SIG-M5 treated with dmso at 0.1 percent for 504 hours (cell line): ENCODE results near the gene GPATCH8.
"Not testable (repeated sequence)": the region's sequence is repeated elsewhere in the genome, so short reads cannot be mapped to it uniquely, and the experiment has no call there.

Experiments
- DNase-seq: peaks from one replicate; lab custom pipeline; 2025; ENCODE audit not compliant: unreplicated experiment; lab: John Stamatoyannopoulos, UW

GPATCH8 gene

GRCh38 chr17:44503147-44504029, at the start of gene GPATCH8:
Gene GPATCH8, minus strand, starts transcription at chr17:44503406. Its CDS starts 36 bp downstream, at chr17:44503370.
- DNase-seq: peak; percentile 92

GRCh38 chr17:44552361-44552760, 49.2 kb upstream of the GPATCH8 start:
- no peak for DNase-seq

GRCh38 chr17:44549686-44550085, 46.5 kb upstream of the GPATCH8 start:
- no peak for DNase-seq

GRCh38 chr17:44548376-44549230, 45.4 kb upstream of the GPATCH8 start:
- DNase-seq: peak; percentile 40

GRCh38 chr17:44547625-44548267, 44.5 kb upstream of the GPATCH8 start:
- peak; percentile 81 for DNase-seq

- no peak for DNase-seq
Measured at GRCh38 chr17:44546671-44547606, 43.7 kb upstream of the GPATCH8 start.

GRCh38 chr17:44543905-44544523, 40.8 kb upstream of the GPATCH8 start:
- DNase-seq: no peak

- no peak for DNase-seq
Measured at GRCh38 chr17:44543213-44543904, 40.2 kb upstream of the GPATCH8 start.

- no peak for DNase-seq
Measured at GRCh38 chr17:44541884-44542581, 38.8 kb upstream of the GPATCH8 start.

GRCh38 chr17:44540246-44541084, 37.3 kb upstream of the GPATCH8 start:
- DNase-seq: no peak

- no peak for DNase-seq
Measured at GRCh38 chr17:44539673-44540072, 36.5 kb upstream of the GPATCH8 start.

GRCh38 chr17:44537922-44538321, 34.7 kb upstream of the GPATCH8 start:
- not testable (repeated sequence) for DNase-seq

GRCh38 chr17:44536090-44536953, 33.1 kb upstream of the GPATCH8 start:
- DNase-seq: no peak

GRCh38 chr17:44533533-44534246, 30.5 kb upstream of the GPATCH8 start:
- peak; percentile 68 for DNase-seq

GRCh38 chr17:44530896-44531418, 27.8 kb upstream of the GPATCH8 start:
- peak; percentile 54 for DNase-seq

- no peak for DNase-seq
Measured at GRCh38 chr17:44529864-44530263, 26.7 kb upstream of the GPATCH8 start.
